Kasumi-1 (cell line): ENCODE measurements around the gene SPSB4.
"Not testable (repeated sequence)": the region's sequence is repeated elsewhere in the genome, so short reads cannot be mapped to it uniquely, and the experiment has no call there.

Experiments used
- DNase-seq, 2 experiments: peaks; one replicate each; lab custom pipeline; 2025; lab: John Stamatoyannopoulos, UW

SPSB4 gene

GRCh38 chr3:141050576-141051442 lies at the start of gene SPSB4:
Gene SPSB4 (plus strand): TSS chr3:141051347. CDS start chr3:141066105, 14,758 bp downstream.
- DNase-seq: peak; percentile 32 to 41

DNA sequence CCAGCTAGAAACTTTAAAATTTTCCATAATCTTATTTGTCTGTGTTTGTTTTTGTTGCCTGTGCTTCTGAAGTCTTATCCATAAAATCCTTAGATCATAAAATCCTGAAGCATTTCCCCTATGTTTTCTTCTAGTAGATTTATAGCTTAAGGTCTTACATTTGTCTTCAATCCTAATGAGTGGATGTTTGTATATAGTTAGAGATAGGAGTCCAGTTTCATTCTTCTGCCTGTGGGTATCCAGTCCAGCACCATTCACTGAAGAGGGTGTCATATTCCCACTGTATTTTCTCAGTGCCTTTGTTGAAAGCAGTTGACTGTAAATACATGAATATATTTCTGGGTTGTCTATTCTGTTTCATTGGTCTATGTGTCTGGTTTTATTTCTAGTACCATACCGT lies 44.8 kb upstream of the SPSB4 start:
- DNase-seq: no peak

GRCh38 chr3:141009496-141009895 lies 41.7 kb upstream of the SPSB4 start:
- DNase-seq: no peak

GRCh38 chr3:141011232-141011996 lies 39.7 kb upstream of the SPSB4 start:
- peak; percentile 79 to 84 for DNase-seq

- DNase-seq: no peak
Measured at GRCh38 chr3:141011997-141012262, 39.2 kb upstream of the SPSB4 start.

DNA sequence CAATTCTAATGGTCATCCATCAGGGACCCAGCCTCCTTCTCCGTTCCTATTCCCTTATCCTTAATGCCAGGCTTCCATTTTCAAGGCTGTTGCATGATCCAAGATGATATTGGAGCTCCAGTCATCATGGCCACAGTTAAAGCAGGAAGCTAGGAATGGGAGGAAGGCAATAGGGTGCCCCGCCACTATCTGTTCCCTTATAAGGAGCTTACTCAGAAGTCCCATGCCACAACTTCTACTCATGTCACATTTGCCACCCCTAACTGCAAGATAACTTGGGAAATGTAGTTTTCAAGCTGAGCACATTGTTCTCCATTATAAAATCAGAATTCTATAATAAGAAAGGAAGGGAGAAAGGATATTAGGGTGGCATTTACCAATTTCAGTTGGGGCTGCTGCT lies 38.6 kb upstream of the SPSB4 start:
- DNase-seq: peak in 1 of 2 experiments; percentile 12

GRCh38 chr3:141015481-141015880 lies 35.7 kb upstream of the SPSB4 start:
- DNase-seq: no peak

GRCh38 chr3:141017366-141018322 lies 33.5 kb upstream of the SPSB4 start:
- not testable (repeated sequence) for DNase-seq

- DNase-seq: no peak
Measured at GRCh38 chr3:141019244-141019643, 31.9 kb upstream of the SPSB4 start.

DNA sequence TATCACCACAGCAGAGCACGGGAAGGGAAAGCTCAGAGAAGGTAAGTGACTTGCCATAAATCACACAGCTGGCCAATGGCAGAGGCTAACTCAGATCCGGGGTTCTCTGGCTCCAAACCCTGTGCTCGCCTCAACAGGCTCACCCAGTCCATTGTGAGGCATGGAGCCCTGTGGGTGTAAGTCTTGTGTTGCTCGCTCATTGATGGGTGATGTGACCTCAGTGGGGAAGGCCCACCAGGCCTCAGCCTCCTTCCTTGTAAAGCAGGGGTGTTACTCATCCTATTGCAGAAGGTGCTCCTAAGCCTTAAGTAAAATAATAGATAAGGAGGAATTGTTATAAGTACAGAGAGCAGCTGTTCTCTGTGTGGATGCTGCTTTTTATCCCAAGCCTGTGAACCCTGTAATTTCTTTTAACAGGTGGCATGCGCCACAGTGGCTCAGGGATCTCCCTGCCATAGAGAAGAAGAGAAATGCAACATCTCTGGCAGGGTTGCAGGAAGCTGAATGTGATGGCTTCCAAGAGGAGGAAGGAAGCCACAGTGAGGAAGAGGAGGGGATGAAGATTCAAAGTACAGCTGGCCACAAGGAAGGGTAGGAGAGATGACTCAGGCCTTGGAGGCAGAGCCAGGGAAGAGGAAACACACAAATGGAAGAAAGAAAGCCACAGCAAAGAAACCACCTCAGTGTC lies 30.9 kb upstream of the SPSB4 start:
- peak; percentile 25 to 45 for DNase-seq

DNA sequence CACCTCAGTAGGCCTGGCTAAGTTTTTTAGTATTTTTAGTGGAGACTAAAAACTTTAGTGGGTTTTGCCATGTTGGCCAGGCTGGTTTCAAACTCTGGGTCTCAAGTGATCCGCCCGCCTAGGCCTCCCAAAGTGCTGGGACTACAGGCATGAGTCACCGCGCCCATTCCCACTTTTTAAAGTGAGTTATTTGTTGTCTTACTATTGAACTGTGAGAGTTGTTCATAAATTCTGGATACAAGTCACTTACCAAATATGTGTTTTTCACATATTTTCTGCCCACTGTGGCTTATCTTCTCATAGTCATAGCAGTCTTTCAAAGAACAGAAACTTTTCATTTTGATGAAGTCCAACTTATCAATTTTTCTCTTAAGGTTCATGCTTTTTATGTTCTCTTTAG lies 29.9 kb upstream of the SPSB4 start:
- DNase-seq: no peak

GRCh38 chr3:141030296-141030695 lies 20.9 kb upstream of the SPSB4 start:
- no peak for DNase-seq

GRCh38 chr3:141039589-141039988 lies 11.6 kb upstream of the SPSB4 start:
- no peak for DNase-seq

DNA sequence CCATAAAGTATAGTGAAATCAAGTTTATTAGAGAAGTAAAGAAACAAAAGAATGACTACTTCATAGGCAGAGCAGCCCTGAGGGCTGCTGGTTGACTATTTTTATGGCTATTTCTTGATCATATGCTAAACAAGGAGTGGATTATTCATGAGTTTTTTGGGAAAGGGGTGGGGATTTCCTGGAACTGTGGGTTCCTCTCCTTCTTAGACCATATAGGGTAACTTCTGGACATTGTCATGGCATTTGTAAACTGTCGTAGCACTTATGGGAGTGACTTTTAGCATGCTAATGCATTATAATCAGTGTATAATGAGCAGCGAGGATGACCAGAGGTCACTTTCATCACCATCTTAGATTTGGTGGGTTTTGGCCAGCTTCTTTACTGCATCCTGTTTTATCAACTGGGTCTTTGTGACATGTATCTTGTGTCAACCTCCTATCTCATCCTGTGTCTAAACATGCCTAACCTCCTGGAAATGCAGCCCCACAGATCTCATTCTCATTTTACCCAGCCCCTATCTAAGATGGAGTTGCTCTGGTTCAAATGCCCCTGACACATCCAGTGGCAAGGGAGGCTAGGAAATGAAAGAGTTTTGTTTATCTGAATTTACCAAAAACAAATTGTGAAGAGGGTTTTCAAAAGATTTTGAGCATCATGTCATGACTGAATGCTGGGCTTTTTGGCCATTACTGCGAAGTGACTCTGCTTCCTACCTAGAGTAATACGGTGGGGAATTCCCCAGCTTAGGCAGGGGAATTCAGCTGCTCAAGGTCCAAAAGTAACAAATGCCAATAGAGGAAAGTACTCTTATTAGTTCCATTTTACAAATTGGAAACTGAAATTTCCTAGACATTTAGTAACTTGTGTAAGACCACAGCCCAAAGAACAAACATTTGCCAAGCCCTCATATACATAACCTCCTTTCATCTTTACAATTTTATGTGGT lies 6.2 kb upstream of the SPSB4 start:
- no peak for DNase-seq

GRCh38 chr3:141045849-141046248 lies 5.3 kb upstream of the SPSB4 start:
- DNase-seq: no peak

GRCh38 chr3:141047168-141047567 lies 4.0 kb upstream of the SPSB4 start:
- DNase-seq: no peak

DNA sequence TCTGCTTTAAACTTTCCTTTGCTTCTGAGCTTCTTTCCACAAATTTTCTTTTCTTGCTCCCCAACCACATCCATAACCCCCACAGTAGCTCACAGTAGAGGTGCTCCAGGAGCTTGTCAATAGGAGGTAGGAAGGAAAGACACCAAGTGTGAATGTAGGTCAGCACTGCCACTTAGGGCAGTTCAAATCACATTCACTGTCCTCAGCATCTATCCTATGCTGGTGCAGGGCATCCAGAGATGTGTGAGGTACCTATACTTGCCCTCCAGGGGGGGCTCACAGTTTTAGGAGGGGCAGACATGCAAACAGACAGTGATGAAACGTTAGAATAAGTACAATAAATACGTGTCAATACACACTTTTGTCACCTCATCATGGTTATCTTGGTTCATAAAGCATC lies 1.5 kb upstream of the SPSB4 start:
- peak; percentile 39 to 59 for DNase-seq

DNA sequence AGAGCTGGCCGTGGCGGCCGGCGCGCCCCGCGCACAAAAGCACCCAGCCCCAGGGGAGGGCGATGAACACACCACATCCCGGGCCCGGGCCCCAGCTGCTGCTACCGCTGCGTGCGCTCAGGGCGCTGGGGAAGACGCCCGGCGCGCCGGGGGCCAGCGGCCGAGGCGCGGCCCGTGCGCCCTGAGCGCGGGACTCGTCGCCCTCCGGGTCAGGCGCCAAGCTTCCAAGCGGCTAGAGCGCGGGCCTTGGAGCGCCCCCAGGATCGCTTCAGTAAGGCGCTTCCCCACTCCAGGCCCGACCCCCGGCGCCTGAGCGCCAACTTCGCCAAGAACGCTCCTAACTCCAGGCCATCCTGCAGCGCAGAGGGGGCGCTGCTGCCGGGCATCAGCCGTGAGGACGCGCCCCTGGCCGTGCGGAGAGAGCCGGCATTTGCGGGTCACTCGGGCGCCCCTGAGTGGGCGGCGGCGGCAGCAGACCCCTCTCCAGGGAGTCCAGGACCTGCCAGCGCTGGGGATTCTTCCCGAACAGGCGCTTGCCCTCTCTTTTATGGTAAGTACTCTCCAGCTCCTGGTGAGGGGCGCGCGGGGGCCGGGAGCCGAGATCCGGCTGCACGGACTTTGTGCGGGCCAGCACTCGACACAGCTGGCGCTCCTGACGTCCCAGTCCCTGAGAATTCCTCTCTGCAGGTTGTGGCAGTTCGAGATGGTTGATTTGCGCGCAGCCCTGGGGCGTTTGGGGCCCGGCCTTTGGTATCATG lies 475 bp downstream of the SPSB4 start:
- peak; percentile 20 to 26 for DNase-seq

GRCh38 chr3:141052201-141053069 lies 1.3 kb downstream of the SPSB4 start:
- DNase-seq: peak in 1 of 2 experiments; percentile 22
